NCI-H1694 (cell line): ENCODE results near the gene ASTN2.
A peak's percentile ranks its signal among the peaks of the same experiment; 100 is the strongest.

ENCODE experiments used
- DNase-seq: peaks from one replicate; lab custom pipeline; 2025; lab: John Stamatoyannopoulos, UW

Gene ASTN2

DNA sequence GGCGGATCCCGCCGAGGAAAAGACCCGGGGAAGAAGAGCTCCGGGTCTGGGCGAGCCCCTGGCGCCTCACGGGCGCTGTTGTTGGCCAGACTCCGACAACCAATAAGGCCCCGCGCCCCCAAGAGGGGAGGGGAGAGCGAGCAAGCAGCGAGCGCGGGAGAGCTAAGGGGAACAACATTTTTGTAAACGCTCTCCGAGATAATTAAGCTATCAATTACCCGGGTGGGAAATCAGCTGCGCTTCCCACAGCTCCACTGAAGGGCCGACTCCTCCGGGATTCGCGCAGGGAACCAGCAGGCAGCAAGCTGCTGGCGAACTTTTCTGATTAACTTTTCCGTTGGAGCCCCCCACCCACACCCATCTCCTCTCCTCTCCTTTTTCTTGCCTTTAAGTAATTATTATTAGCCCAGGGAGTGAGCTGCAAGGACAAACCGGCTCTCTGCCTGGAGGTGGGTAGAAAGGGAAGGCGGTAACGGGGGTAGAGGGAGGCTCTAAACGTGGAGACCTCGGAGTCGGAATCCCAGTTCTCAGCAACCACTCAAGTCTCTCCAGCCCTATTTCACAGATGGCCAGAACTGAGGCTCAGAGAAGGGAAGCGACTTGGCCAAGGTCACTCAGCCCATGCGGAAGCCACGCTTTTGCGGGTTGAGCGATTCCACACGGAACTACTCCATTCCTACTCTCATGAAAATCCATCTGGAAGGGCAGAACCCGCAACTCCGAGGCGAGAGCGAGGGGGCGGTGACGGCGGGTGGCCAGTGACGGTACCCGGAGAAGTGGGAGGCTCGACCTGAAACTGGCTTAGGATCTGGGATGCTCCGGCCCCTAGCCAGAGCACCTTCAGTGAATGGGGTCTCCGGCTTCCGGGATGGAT lies 1.3 kb downstream of the ASTN2 start:
- no peak for DNase-seq

DNA sequence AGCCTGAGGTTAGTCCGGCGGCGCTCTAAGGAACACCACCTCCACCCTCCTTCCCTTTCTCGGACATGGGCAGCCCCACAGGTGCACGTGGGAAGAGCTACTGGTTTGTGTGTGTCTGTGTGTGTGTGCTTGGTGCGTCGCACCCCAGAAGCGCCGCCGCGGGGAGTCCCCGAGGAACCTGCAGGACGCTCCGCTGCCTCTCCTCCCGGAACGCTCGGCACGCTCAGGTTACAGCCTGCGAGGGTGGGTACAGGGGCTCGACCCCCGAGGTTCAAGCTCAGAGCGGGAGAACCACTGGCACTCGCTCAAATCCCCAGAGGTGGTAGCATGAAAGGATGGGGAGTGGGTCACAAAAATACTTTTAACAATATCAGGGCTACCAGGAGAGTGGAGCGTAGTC lies 2.0 kb downstream of the ASTN2 start:
- no peak for DNase-seq

DNA sequence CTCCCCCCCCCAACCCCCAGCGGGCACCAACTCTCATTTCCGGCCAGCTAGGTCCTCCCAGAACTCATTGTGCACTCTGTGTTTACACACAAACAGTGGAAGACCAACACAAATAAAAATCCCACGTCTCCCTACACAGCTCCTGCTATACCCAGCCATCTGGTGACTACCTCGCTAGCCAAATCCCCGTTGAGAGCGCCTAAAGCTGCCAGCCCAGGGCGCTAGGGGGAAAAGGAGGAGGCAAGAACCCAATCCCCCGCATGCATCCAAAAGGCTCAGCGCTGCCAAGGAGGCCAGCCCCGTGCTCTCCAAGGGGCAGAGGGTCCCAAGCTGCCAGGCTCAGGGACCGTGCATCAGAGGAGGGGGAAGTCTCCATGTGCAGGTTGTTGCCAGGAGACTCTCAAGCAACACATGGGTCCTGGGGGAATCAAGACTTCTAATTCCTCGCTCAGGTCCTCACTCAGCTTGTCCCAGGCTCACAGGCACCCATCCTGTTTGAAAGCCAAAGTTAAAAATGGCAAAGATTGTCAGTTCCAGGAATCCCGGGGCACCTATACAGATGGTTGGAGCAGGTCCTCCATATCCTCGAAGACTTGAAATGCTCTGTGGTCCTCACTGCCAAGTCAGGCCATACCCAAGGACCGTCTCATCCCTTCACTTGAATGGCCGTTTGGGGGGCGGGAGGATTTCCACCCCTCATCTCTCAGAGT lies 2.7 kb downstream of the ASTN2 start:
- peak; percentile 71 for DNase-seq

DNA sequence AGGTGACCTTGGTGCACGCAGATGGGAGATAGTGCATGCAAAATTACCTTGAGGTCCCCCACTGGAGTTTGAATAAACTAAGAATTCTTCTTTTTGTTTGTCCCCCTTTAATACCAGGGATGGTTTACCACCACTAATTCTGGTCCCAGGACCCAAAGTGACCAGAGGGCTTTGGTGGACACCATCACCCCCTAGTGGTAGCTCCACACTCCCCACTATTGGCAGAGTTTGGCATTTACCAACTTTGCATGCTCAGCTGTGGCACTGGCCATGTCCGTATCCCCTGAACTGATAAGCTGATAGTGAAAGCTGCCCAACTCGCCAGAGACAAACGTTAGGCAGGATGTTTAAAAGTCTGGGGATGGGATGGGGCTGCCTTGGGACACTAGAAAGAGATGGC lies 3.3 kb downstream of the ASTN2 start:
- peak; percentile 22 for DNase-seq

DNA sequence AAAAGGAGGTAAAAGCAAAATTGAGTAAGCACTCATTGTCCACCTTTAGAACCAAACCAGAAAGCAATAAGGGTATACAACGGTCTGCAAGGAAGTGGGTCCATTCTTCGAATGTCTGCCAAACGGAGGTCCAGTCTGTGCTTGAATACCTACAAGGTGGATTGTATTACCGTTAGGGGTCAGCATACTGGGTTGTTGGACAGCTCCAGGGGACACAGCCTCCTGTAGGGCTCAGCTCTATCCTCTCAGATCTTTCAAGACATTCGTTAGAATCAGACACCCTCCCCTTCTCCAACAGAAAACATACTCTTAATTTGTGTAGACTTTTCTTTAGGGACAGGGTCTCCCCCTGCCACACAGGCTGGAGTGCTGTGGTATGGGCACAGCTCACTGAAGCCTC lies 5.5 kb downstream of the ASTN2 start:
- DNase-seq, result no peak

DNA sequence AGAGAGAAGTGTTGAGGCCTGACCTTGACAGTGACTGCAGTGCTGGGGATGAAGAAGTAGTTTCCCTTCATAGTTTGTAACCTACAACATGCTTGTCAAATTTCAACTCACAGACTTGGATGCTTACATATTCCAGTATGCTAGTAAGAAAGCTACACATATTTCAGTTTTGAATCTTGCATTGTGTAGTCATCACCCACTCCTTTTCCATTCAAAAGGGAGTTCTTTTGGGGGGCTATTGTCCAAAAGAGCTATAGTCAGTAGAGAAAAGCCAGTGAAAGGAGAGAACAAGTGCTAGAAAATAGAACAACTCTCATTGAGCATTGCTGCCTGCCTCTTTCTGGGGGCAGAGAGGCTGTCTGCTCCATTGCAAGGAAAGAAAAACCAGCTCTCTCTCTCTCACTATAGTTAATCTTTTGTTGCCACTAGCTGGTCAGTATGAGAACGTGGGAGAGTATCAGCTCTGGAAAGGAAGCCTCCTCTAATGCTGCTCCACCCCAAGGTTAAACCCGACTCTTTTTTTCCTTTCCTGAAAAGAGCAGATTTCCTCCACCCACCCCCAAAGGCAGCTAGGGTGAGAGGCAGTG lies 7.3 kb downstream of the ASTN2 start:
- no peak for DNase-seq

DNA sequence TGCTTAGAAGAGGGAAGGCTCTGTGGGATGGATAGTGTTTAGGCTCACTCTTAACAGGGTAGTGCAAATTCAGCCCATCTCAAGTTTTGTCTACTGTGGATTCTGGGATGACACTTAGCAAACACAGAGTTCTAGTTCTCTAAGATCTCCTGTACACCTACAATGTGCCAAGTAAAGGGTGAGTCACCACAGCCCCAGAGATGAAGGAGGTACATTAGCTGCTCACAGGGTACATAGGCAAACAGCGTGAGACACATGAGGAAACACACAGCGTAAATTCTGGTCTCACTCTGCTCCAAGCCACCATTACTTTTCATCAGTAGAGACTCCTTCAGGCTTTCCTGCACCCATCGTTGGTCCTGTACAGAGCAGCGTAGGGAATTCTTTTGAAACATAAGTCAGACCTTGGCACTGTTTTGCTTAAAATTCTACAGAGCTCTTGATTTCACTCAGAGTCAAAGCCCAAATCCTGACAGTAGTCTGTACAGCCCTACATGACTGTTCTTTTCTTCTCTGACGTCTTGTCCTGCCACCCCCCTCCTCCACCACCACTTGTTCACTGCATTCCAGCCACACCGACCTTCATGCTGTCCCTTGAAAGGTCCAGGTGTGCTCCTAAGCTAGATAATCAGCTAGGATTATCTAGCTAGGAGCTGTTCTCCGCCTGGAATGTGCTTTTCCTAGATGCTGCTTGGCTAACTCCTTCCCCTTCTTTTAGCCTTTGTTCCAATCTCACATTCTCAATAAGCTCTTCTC lies 8.7 kb downstream of the ASTN2 start:
- no peak for DNase-seq

DNA sequence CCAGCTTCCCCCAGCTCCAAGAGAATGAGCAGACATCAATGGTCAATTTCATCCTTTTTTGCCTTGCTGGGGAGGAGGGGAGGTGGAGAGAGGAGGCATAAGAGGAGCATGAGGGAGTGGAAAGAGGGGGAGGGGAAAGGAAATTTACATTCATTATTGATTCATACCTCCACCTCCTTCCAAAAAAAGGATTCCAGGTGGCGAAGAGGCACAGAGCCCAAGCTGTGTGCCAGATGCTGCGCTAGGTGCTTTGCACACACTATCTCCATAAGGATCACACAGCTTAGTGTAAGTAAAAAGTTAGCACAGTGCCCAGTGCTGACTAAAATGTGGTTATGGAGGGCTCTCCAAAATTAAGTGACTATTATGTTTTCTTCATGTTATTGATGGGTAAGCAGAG lies 11.0 kb downstream of the ASTN2 start:
- no peak for DNase-seq

DNA sequence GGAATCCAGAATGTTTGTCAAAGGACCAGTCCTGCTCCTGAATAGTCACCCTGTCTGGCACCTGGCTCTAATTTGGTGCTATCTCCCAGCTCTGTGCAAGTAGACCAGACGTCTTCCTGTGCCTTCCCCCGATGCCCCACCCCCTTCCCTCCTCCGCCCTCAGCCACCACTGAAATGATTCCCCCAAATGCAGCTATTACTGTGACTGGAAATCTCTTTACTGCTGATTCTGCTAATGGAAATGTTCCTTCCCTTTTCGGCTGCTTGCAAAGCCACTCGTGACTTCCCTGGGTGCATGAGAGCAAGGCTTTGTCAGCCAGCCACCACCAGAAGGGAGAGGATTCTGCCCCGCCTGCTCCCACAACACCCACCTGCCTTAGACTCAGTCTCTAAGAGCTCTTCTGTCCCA lies 11.4 kb downstream of the ASTN2 start:
- DNase-seq, result no peak

DNA sequence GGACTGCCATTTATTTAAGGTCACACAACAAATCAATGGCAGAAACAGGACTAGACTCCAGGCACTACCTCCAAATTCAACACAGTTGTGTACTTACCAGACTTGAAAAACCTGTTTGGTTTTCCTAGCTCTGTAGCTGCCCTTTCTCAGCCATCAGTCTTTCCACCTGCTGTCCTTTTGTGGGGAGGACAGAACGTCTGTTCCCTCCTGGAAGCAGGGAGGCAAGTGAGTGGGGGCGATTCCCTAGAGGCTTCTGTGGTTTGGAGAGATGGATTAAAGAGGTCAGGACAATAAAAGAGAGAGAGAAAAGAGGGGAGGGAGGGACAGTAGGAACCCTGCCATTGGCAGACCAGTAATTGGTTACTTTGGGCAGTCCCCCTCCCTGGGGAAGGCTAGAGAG lies 14.7 kb downstream of the ASTN2 start:
- no peak for DNase-seq

DNA sequence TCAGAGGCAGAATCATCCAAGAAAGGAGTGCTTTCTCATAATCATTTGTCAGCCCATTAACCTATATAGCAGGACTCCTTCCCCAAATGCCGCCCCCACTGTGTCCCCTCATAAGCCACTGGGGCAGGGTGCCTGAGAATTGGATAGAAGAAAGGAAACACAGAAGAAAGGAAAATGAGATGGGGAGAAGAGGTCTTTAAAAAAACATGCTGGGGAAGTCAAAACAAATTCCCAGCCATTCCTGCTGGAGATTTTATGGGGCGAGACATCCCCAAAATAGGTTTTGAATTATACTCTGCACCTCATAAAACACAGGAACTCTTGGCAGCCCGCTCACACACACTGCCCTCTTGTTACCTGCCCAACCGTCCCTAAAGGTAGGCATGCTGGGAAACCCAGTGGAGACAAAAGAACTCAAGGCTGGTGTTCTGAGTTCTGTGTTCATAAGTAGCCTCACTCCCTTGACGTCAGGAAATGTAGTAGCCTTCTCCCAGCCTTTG lies 19.7 kb downstream of the ASTN2 start:
- no peak for DNase-seq

DNA sequence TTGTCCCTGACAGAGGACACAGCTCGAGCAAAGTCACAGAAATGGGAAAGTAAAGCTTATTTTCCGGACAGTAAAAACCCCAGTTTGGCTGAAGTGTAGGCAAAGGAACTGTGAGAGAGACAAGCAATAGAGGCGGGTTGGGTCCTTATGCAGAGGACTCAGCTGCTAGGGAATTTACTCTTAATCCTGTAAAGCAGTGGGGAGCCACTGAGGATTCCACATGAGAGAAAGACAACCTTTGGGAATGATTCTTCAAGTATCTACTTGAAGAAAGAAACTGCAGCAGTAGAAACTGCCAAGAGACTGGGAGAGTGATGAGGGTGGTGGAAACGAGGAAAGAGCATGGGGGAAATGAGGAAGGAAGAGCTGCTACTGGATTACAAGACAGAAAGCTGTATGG lies 20.2 kb downstream of the ASTN2 start:
- DNase-seq, result no peak

DNA sequence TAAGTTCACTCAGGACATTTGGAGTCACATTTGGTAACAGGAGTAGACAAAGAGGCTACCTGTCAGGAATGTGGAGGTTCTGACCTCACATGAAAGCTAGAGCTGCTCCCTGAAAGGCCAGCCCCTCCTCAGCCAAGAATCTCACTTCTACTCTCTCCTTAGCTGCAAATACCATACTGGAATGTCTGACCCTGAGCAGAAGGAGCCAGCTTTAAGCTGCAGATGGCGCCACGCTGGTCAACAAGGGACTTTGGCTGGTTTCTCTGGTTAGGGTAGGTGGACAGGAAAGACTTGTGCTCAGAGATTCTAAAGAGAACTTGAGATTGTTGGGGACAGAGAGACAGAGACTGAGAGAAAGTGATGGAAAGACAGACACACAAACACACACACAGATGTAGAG lies 21.9 kb downstream of the ASTN2 start:
- DNase-seq, result no peak

DNA sequence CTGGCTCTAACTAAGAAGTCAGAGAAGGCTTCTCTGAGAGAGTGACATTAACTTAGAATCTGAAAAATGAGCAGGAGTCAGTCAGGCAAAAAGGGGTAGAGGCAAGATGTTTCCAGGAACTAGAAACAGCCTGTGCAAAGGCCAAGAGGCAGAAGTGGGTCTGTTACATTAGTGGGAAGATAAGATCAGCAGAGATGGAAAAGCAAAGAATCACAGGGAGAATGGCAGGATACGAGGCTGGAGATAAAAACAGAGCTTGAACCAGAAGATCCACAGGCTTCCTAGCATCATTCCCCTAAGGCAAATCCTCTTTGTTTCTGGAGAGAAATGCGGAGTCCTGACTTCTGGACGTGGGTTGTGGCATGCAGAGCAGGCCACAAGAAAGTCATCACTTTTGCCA lies 27.4 kb downstream of the ASTN2 start:
- DNase-seq, result no peak

DNA sequence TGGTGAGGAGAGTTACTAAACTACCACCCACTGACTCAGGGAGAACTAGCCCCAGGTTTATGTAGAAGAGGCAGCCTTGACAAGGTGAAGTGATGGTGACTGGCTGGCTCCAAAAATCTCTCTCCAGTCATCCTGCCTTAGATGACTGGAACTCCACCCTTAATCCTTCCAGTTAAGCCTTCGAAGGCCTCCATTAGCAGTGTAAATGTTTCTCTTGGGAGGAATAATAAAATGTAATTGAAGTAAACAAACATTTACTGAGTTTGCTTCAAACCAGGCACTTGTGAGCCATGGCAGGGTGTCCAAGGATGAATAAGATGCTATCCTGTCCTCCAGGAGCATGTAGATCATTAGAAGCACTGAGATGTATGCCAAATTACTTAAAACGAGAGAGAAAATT lies 35.5 kb downstream of the ASTN2 start:
- DNase-seq, result no peak

DNA sequence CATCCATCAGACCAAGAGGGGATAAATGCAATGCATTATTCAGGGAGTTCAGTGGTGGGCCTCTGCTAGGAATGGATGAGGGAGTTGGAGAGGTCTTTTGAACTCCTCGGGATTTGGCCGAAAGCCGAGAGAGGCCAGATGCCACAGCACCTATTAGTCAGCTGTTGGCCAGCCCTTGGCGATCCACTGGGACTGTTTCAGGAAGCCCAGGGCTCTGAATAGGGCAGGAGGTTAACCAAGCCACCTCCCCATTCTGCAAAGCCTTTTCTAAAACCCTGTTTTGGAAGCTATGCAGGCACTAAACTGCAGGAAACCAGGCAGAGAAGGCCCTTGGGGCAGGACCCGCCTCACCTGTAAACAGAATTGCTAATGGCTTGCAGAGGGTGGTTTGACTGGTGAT lies 37.8 kb downstream of the ASTN2 start:
- DNase-seq, result no peak

DNA sequence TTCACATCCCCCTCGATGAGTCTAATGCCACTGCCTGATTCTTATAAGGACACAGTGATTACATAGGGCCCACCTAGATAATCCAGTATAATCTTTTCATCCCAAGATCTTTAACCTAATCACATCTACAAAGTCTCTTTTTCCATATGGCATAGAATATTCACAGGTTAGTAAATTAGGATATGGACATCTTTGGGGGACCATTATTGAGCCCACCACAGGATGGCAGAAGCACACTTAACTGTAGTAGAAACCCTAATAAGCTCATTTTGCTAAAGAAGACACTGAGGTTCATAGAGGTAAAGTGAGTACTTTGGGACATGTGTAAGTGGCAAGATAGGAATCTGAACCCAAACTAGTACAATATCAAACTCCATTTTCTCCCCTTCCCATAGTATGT lies 38.9 kb downstream of the ASTN2 start:
- no peak for DNase-seq

DNA sequence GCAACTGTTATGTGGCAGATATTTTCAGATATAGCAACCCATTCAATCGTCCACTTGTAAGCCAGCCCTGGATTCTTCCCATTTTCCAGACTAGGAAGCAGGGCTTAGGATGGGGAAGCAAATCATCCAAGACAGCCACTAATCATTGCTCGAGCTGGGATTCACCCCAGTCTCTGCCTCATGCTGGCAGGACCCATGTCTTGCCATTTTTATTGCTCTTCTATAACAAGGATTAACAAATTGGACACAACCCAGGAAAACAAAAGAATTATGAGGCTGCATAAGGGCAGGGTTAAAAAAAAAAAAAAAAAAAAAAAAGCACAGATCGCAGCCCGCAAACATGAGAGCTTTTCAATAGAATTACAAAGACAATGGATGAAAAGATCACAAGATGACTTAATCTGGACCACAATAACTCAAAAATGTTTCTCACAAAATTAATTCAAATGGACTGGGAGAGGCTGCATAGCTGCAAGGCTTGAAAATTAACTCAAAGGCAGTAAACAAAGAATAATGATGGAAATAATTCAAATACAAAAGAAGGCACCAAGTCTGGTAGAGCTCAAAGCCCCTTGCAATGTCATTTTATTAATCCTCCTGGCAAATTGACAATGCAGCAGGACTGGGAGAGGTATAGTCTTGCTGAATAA lies 40.7 kb downstream of the ASTN2 start:
- no peak for DNase-seq

DNA sequence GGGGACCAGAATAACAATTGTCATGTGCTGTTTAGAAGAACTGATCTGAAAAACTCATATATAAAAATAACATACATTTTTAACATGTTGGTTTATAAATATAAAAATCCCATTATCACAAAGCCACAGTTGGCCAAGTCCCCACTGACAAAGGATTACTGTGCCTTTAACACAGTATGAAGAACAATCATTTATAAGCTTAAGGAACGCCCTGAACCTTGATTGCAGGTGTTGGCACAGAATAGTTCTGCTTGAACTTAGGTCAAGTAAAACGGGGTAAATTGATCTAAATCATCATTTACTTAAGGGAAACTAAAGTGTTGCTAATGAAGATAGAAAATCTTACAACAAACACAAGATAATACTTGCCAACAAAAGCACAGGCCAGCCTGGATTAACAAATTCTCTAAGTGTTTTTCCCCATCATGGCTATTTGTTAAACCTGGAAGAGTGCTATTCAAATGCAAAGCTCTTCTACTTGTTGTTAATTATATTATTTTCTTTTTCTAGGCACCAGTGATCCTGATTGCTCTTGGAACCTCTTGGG lies 46.1 kb downstream of the ASTN2 start:
- no peak for DNase-seq

DNA sequence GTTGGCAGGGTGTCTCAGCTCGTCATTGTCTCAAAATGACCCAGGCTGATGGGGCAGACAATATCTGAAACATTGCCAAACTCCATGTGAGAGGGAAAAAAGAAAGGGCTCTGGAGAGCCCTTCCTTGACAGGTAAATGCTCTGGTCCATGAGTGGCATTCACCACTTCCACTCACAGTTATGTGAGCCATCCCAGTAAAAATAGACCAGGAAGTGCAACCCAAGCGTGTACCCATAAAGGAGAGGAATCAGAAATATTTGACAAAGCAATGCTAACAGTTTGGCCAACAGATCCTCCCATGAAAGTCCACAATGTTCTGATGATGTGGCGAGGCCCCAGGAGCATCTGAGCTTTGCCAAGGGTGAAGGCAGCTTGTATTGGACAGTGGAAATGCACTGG lies 49.4 kb downstream of the ASTN2 start:
- no peak for DNase-seq

DNA sequence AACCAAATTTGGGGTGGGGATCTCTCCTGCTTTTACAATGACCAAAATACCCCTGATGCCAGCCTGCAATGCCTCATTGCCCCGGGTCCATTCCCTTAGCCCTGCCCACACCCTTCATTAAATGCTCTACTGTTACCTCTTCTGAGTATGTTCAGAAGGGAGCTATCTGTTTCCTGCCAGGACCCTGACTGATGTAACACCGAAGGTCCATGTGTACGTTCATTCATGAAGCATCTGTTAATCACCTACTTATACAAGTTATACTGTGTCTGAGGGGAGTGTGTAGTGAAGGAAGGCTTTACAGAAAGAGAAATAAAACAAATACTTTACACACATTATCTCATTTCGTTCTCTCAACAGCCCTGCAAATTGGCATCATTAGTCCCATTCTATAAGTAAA lies 51.9 kb downstream of the ASTN2 start:
- no peak for DNase-seq

DNA sequence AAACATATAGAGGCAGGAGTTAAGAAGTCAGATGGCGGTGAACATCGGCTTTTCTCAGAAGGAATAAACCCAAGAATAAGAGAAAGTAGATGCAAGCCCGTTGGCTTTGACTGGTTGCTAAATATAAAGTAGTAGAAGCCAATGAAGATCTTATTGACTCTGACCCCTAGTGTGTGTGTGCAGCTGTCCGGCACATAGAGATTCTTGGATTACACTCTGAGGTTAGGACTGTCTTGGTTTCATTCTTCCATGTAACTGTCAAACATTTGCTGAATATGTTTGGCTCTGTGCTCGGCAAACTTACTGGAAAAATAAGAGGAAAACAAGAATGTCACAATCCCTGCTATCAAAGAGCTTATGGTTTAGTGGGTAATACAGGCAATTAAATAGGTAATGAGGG lies 54.9 kb downstream of the ASTN2 start:
- no peak for DNase-seq
